ENCODE data around the gene NHP2. TPM values are rescaled to one million over a fixed set of nuclear protein-coding genes. Genes with fewer than 3 reads are reported as not detected.

Gene NHP2
- total and polyA plus RNA-seq, 9 of the 15 experiments (the other 6 are each of a cell fraction or from before 2014, with no cell fraction given) = 52.8 to 622 (median 144) TPM

DNA sequence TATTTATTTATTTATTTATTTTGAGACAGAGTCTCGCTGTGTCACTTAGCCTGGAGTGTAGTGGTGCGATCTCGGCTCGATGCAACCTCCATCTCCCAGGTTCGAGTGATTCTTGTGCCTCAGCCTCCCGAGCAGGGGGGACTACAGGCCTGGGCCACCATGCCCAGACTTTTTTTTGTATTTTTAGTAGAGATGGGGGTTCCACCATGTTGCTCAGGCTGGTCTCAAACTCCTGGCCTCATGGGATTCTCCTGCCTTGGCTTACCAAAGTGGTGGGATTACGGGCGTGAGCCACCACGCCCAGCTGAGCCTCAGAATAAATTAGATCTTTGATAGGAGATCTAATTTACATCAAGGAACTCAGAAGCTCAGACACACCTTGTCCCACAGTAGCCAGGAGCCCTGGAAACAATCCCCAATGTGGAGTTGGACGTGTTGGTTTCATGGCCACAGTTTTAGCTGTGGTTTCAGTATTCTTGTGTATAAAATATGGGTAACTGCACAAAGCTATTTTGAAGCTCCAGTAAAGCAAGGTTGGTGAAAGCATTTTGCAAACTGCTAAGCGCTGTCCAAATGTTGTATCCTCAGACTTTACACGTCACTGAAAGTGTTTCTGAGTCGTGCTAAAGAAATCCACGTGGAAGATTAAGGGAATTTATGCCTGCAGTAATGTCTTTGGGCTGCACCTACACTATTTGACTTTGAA, 47.7 kb upstream of the NHP2 start:
- intact Hi-C loops (cut with micrococcal nuclease) = no loop called here
- H3K9me3 ChIP-seq (replicated peaks; ENCODE audit: control insufficient read depth, insufficient read depth, low read depth, low read length) = no peaks in the 10 kb centered on the region
- H3K9me1 ChIP-seq (ENCODE audit: control insufficient read depth, insufficient read depth, low read length) = no peaks in the 10 kb centered on the region
- peaks cover 15% of the 10 kb centered on the region for H4K20me1 ChIP-seq (replicated peaks; ENCODE audit: control insufficient read depth, insufficient read depth, low read length)
- no peaks in the 10 kb centered on the region for H3K27me3 ChIP-seq (ENCODE audit: control insufficient read depth in 2 of 2, insufficient read depth in 2 of 2, low read length in 2 of 2)
- DNase-seq (ENCODE audit: extremely low read depth in 1 of 4, low spot score in 3 of 4) (no peak), FAIRE-seq (no peak), ATAC-seq (no peak)
- peaks cover 34% of the 10 kb centered on the region for H3K79me2 ChIP-seq (ENCODE audit: control insufficient read depth, insufficient read depth, low read length)
- in situ Hi-C loops (cut with MboI) = no loop called here
- no peak overlapping the region for H3K4me3 ChIP-seq
- no peak overlapping the region for H3K9ac ChIP-seq (ENCODE audit: insufficient read depth in 1 of 2, low read depth in 2 of 2, low read length in 2 of 2)
- H3K36me3 ChIP-seq (ENCODE audit: control insufficient read depth, insufficient read depth, low read length) = peaks cover 12% of the 10 kb centered on the region
- TF ChIP-seq MTF1 (CRISPR knock-in tag; IDR thresholded peaks at IDR 0.05; ENCODE audit: borderline replicate concordance) (no peak), ASH1L (IDR thresholded peaks at IDR 0.05; ENCODE audit: borderline replicate concordance, low read depth, partially characterized antibody) (no peak), ZNF830 (CRISPR knock-in tag; IDR thresholded peaks at IDR 0.05) (no peak), SLC30A9 (CRISPR knock-in tag; IDR thresholded peaks at IDR 0.05) (no peak), ZNF780A (CRISPR knock-in tag; IDR thresholded peaks at IDR 0.05) (no peak), HDGF (IDR thresholded peaks at IDR 0.05) (no peak), SRF (CRISPR knock-in tag; IDR thresholded peaks at IDR 0.05) (no peak), RBFOX2 (IDR thresholded peaks at IDR 0.05; ENCODE audit: low read depth, low read length) (no peak), ZNF217 (CRISPR knock-in tag; IDR thresholded peaks at IDR 0.05) (no peak), ZNF551 (CRISPR knock-in tag; IDR thresholded peaks at IDR 0.05) (no peak), ZNF57 (CRISPR knock-in tag; IDR thresholded peaks at IDR 0.05) (no peak), HCFC1 (IDR thresholded peaks at IDR 0.05; ENCODE audit: low read depth, low read length) (no peak), ZNF274 (IDR thresholded peaks at IDR 0.05; ENCODE audit: borderline replicate concordance, low read depth, low read length) (no peak), NCOR1 (IDR thresholded peaks at IDR 0.05) (no peak), ZFP36 (IDR thresholded peaks at IDR 0.05; ENCODE audit: low read depth, low read length, partially characterized antibody) (no peak), TAF15 (IDR thresholded peaks at IDR 0.05; ENCODE audit: low read depth, low read length) (no peak)
- WGBS (ENCODE audit: insufficient coverage, low coverage, missing lambda C conversion rate) = 72% methylated on average over 10 of the region's 14 CpGs
- no peak overlapping the region for H3K4me2 ChIP-seq (ENCODE audit: insufficient read depth, low read length)
- ChIA-PET POLR2A (interaction anchor here (1.0 to 1.9 kb wide), 2 partner anchors 12 to 85 kb away, joined by 3 to 4 read pairs; no protein-coding TSS in a partner anchor), CTCF (ENCODE audit: low intra/inter-chr PET ratio) (no interaction called here)
- H3K27ac ChIP-seq (ENCODE audit: extremely low read depth, low read depth, low read length) = no peak overlapping the region
- H2AFZ ChIP-seq (ENCODE audit: low read depth, low read length) = no peak overlapping the region
- peaks cover 6 to 11% of the 10 kb centered on the region in 2 experiments; a peak in 4 of 5 replicates for H3K4me1 ChIP-seq (replicated peaks in 1 of 2; ENCODE audit: control insufficient read depth in 2 of 2, insufficient read depth in 2 of 2, low read length in 2 of 2)
- no TSS peak for BruUV-seq (replicated peaks)

Measured in K562 (cell line).